ENCODE measurements around the gene APBB2.

GRCh38 chr4:40978548-40978947 is 235.8 kb downstream of the APBB2 start:
- TF ChIP-seq SMC3 (IDR thresholded peaks at IDR 0.05; ENCODE audit: borderline replicate concordance, low read length) (no peak), MEF2B (IDR thresholded peaks at IDR 0.05; ENCODE audit: partially characterized antibody, poor library complexity, severe bottlenecking) (no peak), POLR2A (IDR thresholded peaks at IDR 0.05; ENCODE audit: low read depth, low read length) (no peak), SRF (IDR thresholded peaks at IDR 0.05; ENCODE audit: low read depth in 2 of 2, low read length in 2 of 2) (no peak), ZZZ3 (IDR thresholded peaks at IDR 0.05; ENCODE audit: control insufficient read depth, insufficient read length, low read depth) (no peak), FOXK2 (IDR thresholded peaks at IDR 0.05) (no peak), RAD21 (IDR thresholded peaks at IDR 0.05; ENCODE audit: insufficient read depth, low read depth, low read length) (no peak), REST (IDR thresholded peaks at IDR 0.05; ENCODE audit: low read depth, low read length) (no peak), EZH2 (IDR thresholded peaks at IDR 0.05; ENCODE audit: borderline replicate concordance, control insufficient read depth, low read depth, low read length) (no peak), CTCF (IDR thresholded peaks at IDR 0.05 in 2 of 3, conservative IDR thresholded peaks at IDR 0.05 in 1 of 3; ENCODE audit: control insufficient read depth in 2 of 3, extremely low read depth in 1 of 3, insufficient read depth in 1 of 3, low read depth in 3 of 3, low read length in 3 of 3) (no peak), ZNF687 (IDR thresholded peaks at IDR 0.05) (no peak)
